Smooth muscle cell of the brain vasculature (primary cell): ENCODE results near the gene APOBEC3G.

Experiments used
- DNase-seq: peaks from one replicate; pipeline ENCODE4 v3.0.0-alpha.2; 2012; ENCODE audit warnings: low read depth, low spot score

APOBEC3G gene

GRCh38 chr22:39091126-39092081 is 14.3 kb downstream of the APOBEC3G start:
- no peak for DNase-seq

GRCh38 chr22:39092111-39092862 is 15.2 kb downstream of the APOBEC3G start:
- no peak for DNase-seq

GRCh38 chr22:39094717-39095389 is 17.8 kb downstream of the APOBEC3G start:
- no peak for DNase-seq

GRCh38 chr22:39095971-39096370 is 18.9 kb downstream of the APOBEC3G start:
- DNase-seq, result no peak

- DNase-seq, result no peak
Observed at GRCh38 chr22:39097098-39098020, 20.3 kb downstream of the APOBEC3G start, which contains the start of gene APOBEC3H. APOBEC3H (plus strand) TSS chr22:39097244; CDS start chr22:39100279, 3,035 bp downstream.

- no peak for DNase-seq
Observed at GRCh38 chr22:39098026-39098425, 21.0 kb downstream of the APOBEC3G start.

GRCh38 chr22:39098576-39098975 is 21.5 kb downstream of the APOBEC3G start:
- DNase-seq, result no peak

GRCh38 chr22:39101226-39101625 is 24.2 kb downstream of the APOBEC3G start:
- no peak for DNase-seq

GRCh38 chr22:39103431-39103830 is 26.4 kb downstream of the APOBEC3G start:
- DNase-seq, result no peak

- no peak for DNase-seq
Observed at GRCh38 chr22:39106326-39106725, 29.3 kb downstream of the APOBEC3G start.

- DNase-seq, result no peak
Observed at GRCh38 chr22:39108487-39108886, 31.4 kb downstream of the APOBEC3G start.

GRCh38 chr22:39109361-39109760 is 32.3 kb downstream of the APOBEC3G start:
- no peak for DNase-seq

- DNase-seq, result no peak
Observed at GRCh38 chr22:39110631-39111561, 33.8 kb downstream of the APOBEC3G start.

- DNase-seq, result no peak
Observed at GRCh38 chr22:39114112-39114511, 37.0 kb downstream of the APOBEC3G start.

- no peak for DNase-seq
Observed at GRCh38 chr22:39115570-39115969, 38.5 kb downstream of the APOBEC3G start.

- DNase-seq, result no peak
Observed at GRCh38 chr22:39115977-39116621, 39.0 kb downstream of the APOBEC3G start.

GRCh38 chr22:39117585-39118191 is 40.6 kb downstream of the APOBEC3G start:
- DNase-seq, result peak; percentile 12

- DNase-seq, result no peak
Observed at GRCh38 chr22:39120983-39121382, 43.9 kb downstream of the APOBEC3G start.
